HepG2 (cell line): Measurements from ENCODE around the gene GNG7. TPM values are rescaled to one million over a fixed set of nuclear protein-coding genes. Genes with fewer than 3 reads are reported as not detected.
A peak's percentile ranks its signal among the peaks of the same experiment; 100 is the strongest.

ENCODE experiments used
- ATAC-seq: fragments of 200-7000 bp; cut with Tn5 transposase; 3 replicates; pipeline ENCODE4 v1.9.1; 2020; ENCODE audit warnings: mild to moderate bottlenecking, moderate library complexity
- BruUV-seq: library from RNA; stranded (reverse); fragments of 400-500 nt; replicated peaks from 2 replicates; lab custom pipeline; 2021; lab: Mats Ljungman, UMichigan
- CTCF ChIA-PET: fragments of 300-600 bp; formaldehyde crosslinking; extraction: SDS; loops from one replicate; lab custom pipeline; 2021; ENCODE audit warnings: low total read pairs, inconsistent platforms, low intra/inter-chr PET ratio; lab: Yijun Ruan, JAX
- POLR2A ChIA-PET: fragments of 350-600 bp; sonication (Branson Sonifier 250); formaldehyde crosslinking; loops from one replicate; lab custom pipeline; 2020; ENCODE audit warnings: antibody characterized with exemption, inconsistent platforms; lab: Yijun Ruan, JAX
- DNase-seq: peaks from one replicate; pipeline ENCODE4 v3.0.0-alpha.2; 2015; ENCODE audit warnings: low spot score
- FAIRE-seq: peaks from 3 replicates; lab custom pipeline; 2011; peaks lifted over from hg19 to GRCh38; lab: Jason Lieb, UNC
- H2AFZ ChIP-seq: one replicate; pipeline ENCODE4 v1.6.1; 2011; ENCODE audit warnings: low read length, inconsistent platforms
- H3K27ac ChIP-seq: fragments of 300-600 bp; 3 replicates; pipeline ENCODE4 v1.8.0; 2011; ENCODE audit warnings: mixed run types, mild to moderate bottlenecking, mixed read lengths, low read length, inconsistent platforms; ENCODE audit not compliant: insufficient read depth; ENCODE audit errors: extremely low read length
- H3K27me3 ChIP-seq, 2 experiments: fragments of 200-600 bp in 1 of 2; 2 replicates in 1 of 2; 3 replicates in 1 of 2; pipeline versions ENCODE4 v1.6.0 to v1.8.0; 2011; ENCODE audit warnings: low read length in 2 of 2, mild to moderate bottlenecking in 2 of 2, moderate library complexity in 2 of 2, inconsistent platforms in 1 of 2; ENCODE audit not compliant: insufficient read depth in 2 of 2, control insufficient read depth in 1 of 2
- H3K36me3 ChIP-seq, 2 experiments: fragments of 200-600 bp in 1 of 2; replicated peaks in 1 of 2; 2 replicates in 1 of 2; 3 replicates in 1 of 2; pipeline versions ENCODE4 v1.5.1 to v1.8.0; 2011; ENCODE audit warnings: low read length in 2 of 2, inconsistent platforms in 1 of 2; ENCODE audit not compliant: insufficient read depth in 2 of 2, control insufficient read depth in 1 of 2
- H3K4me1 ChIP-seq: 2 replicates; pipeline ENCODE4 v1.5.1; 2012; ENCODE audit warnings: low read length, inconsistent platforms; ENCODE audit not compliant: insufficient read depth
- H3K4me2 ChIP-seq: 2 replicates; pipeline ENCODE4 v1.6.0; 2011; ENCODE audit warnings: low read depth, low read length, inconsistent platforms
- H3K4me3 ChIP-seq, 3 experiments: fragments of 200-600 bp in 1 of 3; sonication (generic), shearing (Covaris generic) in 1 of 3; replicated peaks in 1 of 3; 2 replicates each; pipeline ENCODE4 v1.5.1; 2011 to 2016; ENCODE audit warnings: low read length in 3 of 3, inconsistent platforms in 2 of 3, low read depth in 2 of 3, mild to moderate bottlenecking in 2 of 3, control low read depth in 1 of 3, mixed read lengths in 1 of 3; ENCODE audit not compliant: insufficient read depth in 1 of 3
- H3K79me2 ChIP-seq: one replicate; pipeline ENCODE4 v1.6.1; 2011; ENCODE audit warnings: low read length, inconsistent platforms; ENCODE audit not compliant: insufficient read depth
- H3K9ac ChIP-seq: 2 replicates; pipeline ENCODE4 v1.6.0; 2011; ENCODE audit warnings: mild to moderate bottlenecking, low read depth, low read length, inconsistent platforms; ENCODE audit not compliant: insufficient read depth
- H3K9me3 ChIP-seq: 2 replicates; pipeline ENCODE4 v1.5.1; 2012; ENCODE audit warnings: mild to moderate bottlenecking, low read length
- H4K20me1 ChIP-seq: 2 replicates; pipeline ENCODE4 v1.6.0; 2011; ENCODE audit warnings: inconsistent platforms, mild to moderate bottlenecking, low read length, moderate library complexity; ENCODE audit not compliant: insufficient read depth
- CAMTA2 ChIP-seq: sonication (generic); formaldehyde crosslinking; IDR thresholded peaks from 2 replicates; pipeline ENCODE4 v1.4.0; 2020; ENCODE audit warnings: mild to moderate bottlenecking, missing genetic modification reagents, borderline replicate concordance
- DR1 ChIP-seq: sonication (generic); formaldehyde crosslinking; IDR thresholded peaks from 2 replicates; pipeline ENCODE4 v1.8.0; 2021; ENCODE audit warnings: mild to moderate bottlenecking, missing genetic modification reagents, inconsistent platforms
- HNRNPK ChIP-seq: fragments of 200-400 bp; formaldehyde crosslinking; IDR thresholded peaks from 2 replicates; pipeline ENCODE4 v1.6.1; 2018; ENCODE audit warnings: low read length, low read depth, moderate library complexity, mild to moderate bottlenecking; ENCODE audit not compliant: poor library complexity, severe bottlenecking
- KDM3A ChIP-seq: IDR thresholded peaks from 2 replicates; pipeline ENCODE4 v1.6.1; 2018; ENCODE audit warnings: low read depth, missing compliant biosample characterization
- NFRKB ChIP-seq: fragments of 450-650 bp; IDR thresholded peaks from 2 replicates; pipeline ENCODE4 v1.6.1; 2017
- NFYC ChIP-seq: IDR thresholded peaks from 2 replicates; pipeline ENCODE4 v1.6.1; 2016; ENCODE audit warnings: missing genetic modification reagents, missing compliant biosample characterization
- SALL2 ChIP-seq: sonication (generic); formaldehyde crosslinking; IDR thresholded peaks from 2 replicates; pipeline ENCODE4 v1.8.1; 2023; ENCODE audit warnings: mild to moderate bottlenecking, missing genetic modification reagents, inconsistent platforms
- SP1 ChIP-seq, 2 experiments: fragments of 450-650 bp in 1 of 2; sonication (generic) in 1 of 2; formaldehyde crosslinking in 1 of 2; IDR thresholded peaks; 2 replicates each; pipeline versions ENCODE4 v1.4.0 to v1.6.1; 2016 to 2020; ENCODE audit warnings: missing genetic modification reagents in 1 of 2
- ZNF12 ChIP-seq: sonication (generic); formaldehyde crosslinking; IDR thresholded peaks from 2 replicates; pipeline ENCODE4 v1.5.0; 2020; ENCODE audit warnings: missing genetic modification reagents
- ZNF331 ChIP-seq: sonication (generic); formaldehyde crosslinking; IDR thresholded peaks from 2 replicates; pipeline ENCODE4 v1.4.0; 2020; ENCODE audit warnings: missing genetic modification reagents
- ZNF563 ChIP-seq: sonication (generic); formaldehyde crosslinking; IDR thresholded peaks from 2 replicates; pipeline ENCODE4 v1.8.0; 2022; ENCODE audit warnings: mild to moderate bottlenecking, moderate library complexity, missing genetic modification reagents
- ZNF629 ChIP-seq: sonication (generic); formaldehyde crosslinking; conservative IDR thresholded peaks from 2 replicates; pipeline ENCODE4 v1.5.0; 2020; ENCODE audit warnings: missing genetic modification reagents
- ZNF644 ChIP-seq: IDR thresholded peaks from 2 replicates; pipeline ENCODE4 v1.6.1; 2016; ENCODE audit warnings: low read depth
- ZSCAN29 ChIP-seq: sonication (generic); formaldehyde crosslinking; conservative IDR thresholded peaks from 2 replicates; pipeline ENCODE4 v1.4.0; 2020; ENCODE audit warnings: mild to moderate bottlenecking, missing genetic modification reagents
- WGBS: methylation state at CpG from one replicate; pipeline ENCODE4 v1.1.6; 2017; ENCODE audit warnings: low lambda C conversion rate; 5-methylcytosine and 5-hydroxymethylcytosine counted together
- in situ Hi-C: cut with HindIII; loops from 2 replicates; pipeline ENCODE4 v1.10.0; 2017; ENCODE audit warnings: low pct_unique_long_range_greater_than_20kb; ENCODE audit not compliant: extremely low pct_ligation_motif_present
- intact Hi-C: fragments of 100-400 bp; cut with micrococcal nuclease; formaldehyde crosslinking; loops from one replicate; pipeline ENCODE4 v1.10.0; 2022; ENCODE audit not compliant: unreplicated experiment
- polyA plus RNA-seq, 8 experiments: library from polyadenylated mRNA; depleted of rRNA in 3 of 8; stranded (reverse) in 7 of 8; unstranded in 1 of 8; fragments of >200 nt; fragmentation: Illumina TruSeq in 4 of 8; extraction: Trizol in 4 of 8; gene quantifications; 2 replicates each; pipeline versions ENCODE4 v1.2.1 to v1.2.3, GENCODE V29; 2011 to 2016; ENCODE audit warnings: low read depth in 4 of 8, missing spikeins in 1 of 8, mixed read lengths in 1 of 8; ENCODE audit not compliant: insufficient read depth in 1 of 8
- total RNA-seq, 5 experiments: library from RNA; depleted of rRNA; stranded (reverse); fragments of >200 nt; fragmentation: Illumina TruSeq; extraction: Trizol; gene quantifications; 2 replicates each; pipeline ENCODE4 v1.2.3, GENCODE V29; 2016; ENCODE audit warnings: low read depth in 1 of 5
- TF ChIP-seq, protein P1 (sequence below): sonication (generic); formaldehyde crosslinking; IDR thresholded peaks from 2 replicates; pipeline ENCODE4 v1.5.1; 2020; ENCODE audit warnings: missing genetic modification reagents, mild to moderate bottlenecking, borderline replicate concordance
- TF ChIP-seq, protein P2 (sequence below): sonication (generic); formaldehyde crosslinking; IDR thresholded peaks from 2 replicates; pipeline ENCODE4 v1.5.1; 2020; ENCODE audit warnings: missing genetic modification reagents, mild to moderate bottlenecking, borderline replicate concordance

The GNG7 gene
- total and polyA plus RNA-seq, 2 of the 13 experiments (the other 11 are each of a cell fraction or from before 2014, with no cell fraction given), result 1.4 to 3.3 TPM

DNA sequence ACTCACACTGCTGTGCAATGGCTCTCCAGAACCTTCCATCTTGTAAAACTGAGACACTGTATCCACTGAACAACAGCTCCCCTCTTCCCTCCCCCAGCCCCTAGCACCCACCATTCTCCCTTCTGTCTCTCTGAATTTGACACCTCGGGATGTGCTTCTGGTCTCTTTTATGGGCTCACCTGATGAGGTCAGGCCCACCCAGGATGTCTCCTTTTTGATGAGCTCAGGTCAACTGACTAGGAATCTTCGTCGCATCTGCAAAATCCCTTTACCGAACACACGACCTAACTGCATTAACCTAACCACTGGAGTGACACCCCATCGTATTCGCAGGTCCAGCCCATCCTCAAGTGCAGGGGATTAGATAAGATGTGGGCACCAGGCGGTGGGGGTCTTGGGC, 73.9 kb downstream of the GNG7 start:
- 79% methylated on average over 8 of the region's 8 CpGs for WGBS
- no peak for TF ChIP-seq KDM3A (CRISPR knock-in tag)
- TF ChIP-seq ZNF331, result no peak
- TF ChIP-seq NFRKB, result no peak
- no peak for TF ChIP-seq ZNF644
- no peak for TF ChIP-seq SALL2 (CRISPR knock-in tag)
- TF ChIP-seq DR1, result no peak
- no peak for TF ChIP-seq ZNF629 (CRISPR knock-in tag)
- TF ChIP-seq CAMTA2 (CRISPR knock-in tag), result no peak
- TF ChIP-seq, all 625 proteins: peak for 0
- no peak for ATAC-seq
- ChIA-PET POLR2A (interaction anchor here (2.0 kb wide), 1 partner anchor 153 kb away, joined by 6 read pairs; the partner anchor contains the start of gene GADD45B), CTCF (no interaction called here)
- intact Hi-C loops, result no loop called here
- Histone ChIP-seq H4K20me1 (no peaks in the 10 kb centered on the region), H3K4me2 (no peak overlapping the region), H3K4me1 (peaks cover 62% of the 10 kb centered on the region), H3K9me3 (peaks cover 11% of the 10 kb centered on the region), H3K27me3 (no peaks in the 10 kb centered on the region), H3K36me3 (no peaks in the 10 kb centered on the region), H2AFZ (no peak overlapping the region), H3K27ac (no peak overlapping the region), H3K4me3 (no peak overlapping the region), H3K79me2 (no peaks in the 10 kb centered on the region), H3K9ac (no peak overlapping the region)
- BruUV-seq, result no TSS peak
- FAIRE-seq, result no peak
- in situ Hi-C loops, result no loop called here
- no peak for DNase-seq

DNA sequence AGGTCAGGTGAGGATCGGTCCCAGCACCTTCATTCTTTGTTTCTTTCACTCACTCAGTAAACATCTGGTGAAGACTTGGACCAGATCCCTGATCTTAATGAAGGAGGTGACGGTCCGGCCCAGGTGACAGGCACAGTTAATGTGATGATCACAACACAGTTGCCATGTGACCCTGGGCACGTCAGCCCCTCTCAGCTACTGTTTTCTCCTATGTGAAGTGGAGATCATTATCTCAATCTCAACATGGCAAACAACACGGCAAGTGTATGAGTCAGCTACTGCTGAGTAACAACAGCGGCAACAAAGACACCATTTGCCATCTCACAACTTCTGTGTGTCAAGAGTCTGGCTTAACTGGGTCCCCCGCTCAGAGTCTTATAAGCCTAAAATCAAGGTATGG, 74.6 kb downstream of the GNG7 start:
- CTCF ChIA-PET, result no interaction called here
- Histone ChIP-seq H3K27me3 (no peaks in the 10 kb centered on the region), H3K27ac (no peak overlapping the region), H3K4me2 (peak overlapping the region; percentile 39), H4K20me1 (no peaks in the 10 kb centered on the region), H3K36me3 (no peaks in the 10 kb centered on the region), H3K4me1 (peaks cover 55% of the 10 kb centered on the region), H3K4me3 (0 out of 6 replicates have a peak overlapping the region, but pooled peaks of 1 of the 3 experiments have one; percentile 0), H2AFZ (no peak overlapping the region), H3K9ac (no peak overlapping the region), H3K9me3 (peaks cover 11% of the 10 kb centered on the region), H3K79me2 (no peaks in the 10 kb centered on the region)
- WGBS, result 45% methylated on average over 7 of the region's 7 CpGs
- POLR2A ChIA-PET, result interaction anchor here (1.0 to 2.0 kb wide), 2 partner anchors 14 to 152 kb away, joined by 4 to 6 read pairs; partner anchors contain the start of gene GADD45B
- no peak for FAIRE-seq
- DNase-seq, result no peak
- no peak for ATAC-seq
- in situ Hi-C loops (no loop called here), intact Hi-C loops (no loop called here)
- no TSS peak for BruUV-seq
- TF ChIP-seq, protein P1, sequence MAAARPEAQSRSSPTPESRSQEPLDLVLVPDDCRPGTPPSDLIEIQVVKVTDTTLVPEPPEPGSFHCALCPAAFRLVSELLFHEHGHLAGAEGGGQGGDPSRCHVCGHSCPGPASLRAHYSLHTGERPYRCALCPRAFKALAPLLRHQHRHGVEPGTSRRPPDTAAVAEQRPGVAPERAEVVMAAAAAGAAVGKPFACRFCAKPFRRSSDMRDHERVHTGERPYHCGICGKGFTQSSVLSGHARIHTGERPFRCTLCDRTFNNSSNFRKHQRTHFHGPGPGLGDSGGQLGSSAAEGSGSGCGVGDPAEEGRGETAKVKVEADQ (CRISPR knock-in tag), result no peak
- TF ChIP-seq ZNF12 (CRISPR knock-in tag) (peak; percentile 81), ZSCAN29 (CRISPR knock-in tag) (no peak), NFYC (CRISPR knock-in tag) (no peak), ZNF563 (0 out of 2 replicates have a peak, but pooled peaks have one; percentile 48), HNRNPK (no peak), SP1 (IDR thresholded peaks at IDR 0.05) (no peak), SP1 (CRISPR knock-in tag; IDR thresholded peaks at IDR 0.05) (0 out of 2 replicates have a peak, but pooled peaks have one; percentile 11)
- TF ChIP-seq, protein P2, sequence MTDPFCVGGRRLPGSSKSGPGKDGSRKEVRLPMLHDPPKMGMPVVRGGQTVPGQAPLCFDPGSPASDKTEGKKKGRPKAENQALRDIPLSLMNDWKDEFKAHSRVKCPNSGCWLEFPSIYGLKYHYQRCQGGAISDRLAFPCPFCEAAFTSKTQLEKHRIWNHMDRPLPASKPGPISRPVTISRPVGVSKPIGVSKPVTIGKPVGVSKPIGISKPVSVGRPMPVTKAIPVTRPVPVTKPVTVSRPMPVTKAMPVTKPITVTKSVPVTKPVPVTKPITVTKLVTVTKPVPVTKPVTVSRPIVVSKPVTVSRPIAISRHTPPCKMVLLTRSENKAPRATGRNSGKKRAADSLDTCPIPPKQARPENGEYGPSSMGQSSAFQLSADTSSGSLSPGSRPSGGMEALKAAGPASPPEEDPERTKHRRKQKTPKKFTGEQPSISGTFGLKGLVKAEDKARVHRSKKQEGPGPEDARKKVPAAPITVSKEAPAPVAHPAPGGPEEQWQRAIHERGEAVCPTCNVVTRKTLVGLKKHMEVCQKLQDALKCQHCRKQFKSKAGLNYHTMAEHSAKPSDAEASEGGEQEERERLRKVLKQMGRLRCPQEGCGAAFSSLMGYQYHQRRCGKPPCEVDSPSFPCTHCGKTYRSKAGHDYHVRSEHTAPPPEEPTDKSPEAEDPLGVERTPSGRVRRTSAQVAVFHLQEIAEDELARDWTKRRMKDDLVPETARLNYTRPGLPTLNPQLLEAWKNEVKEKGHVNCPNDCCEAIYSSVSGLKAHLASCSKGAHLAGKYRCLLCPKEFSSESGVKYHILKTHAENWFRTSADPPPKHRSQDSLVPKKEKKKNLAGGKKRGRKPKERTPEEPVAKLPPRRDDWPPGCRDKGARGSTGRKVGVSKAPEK (CRISPR knock-in tag), result no peak
